ENCODE results near the gene PLBD1. TPM values are rescaled to one million over a fixed set of nuclear protein-coding genes. Genes with fewer than 3 reads are reported as not detected.

Gene PLBD1
- total RNA-seq, 1 experiment from 2014 or later, result 75.3 TPM

DNA sequence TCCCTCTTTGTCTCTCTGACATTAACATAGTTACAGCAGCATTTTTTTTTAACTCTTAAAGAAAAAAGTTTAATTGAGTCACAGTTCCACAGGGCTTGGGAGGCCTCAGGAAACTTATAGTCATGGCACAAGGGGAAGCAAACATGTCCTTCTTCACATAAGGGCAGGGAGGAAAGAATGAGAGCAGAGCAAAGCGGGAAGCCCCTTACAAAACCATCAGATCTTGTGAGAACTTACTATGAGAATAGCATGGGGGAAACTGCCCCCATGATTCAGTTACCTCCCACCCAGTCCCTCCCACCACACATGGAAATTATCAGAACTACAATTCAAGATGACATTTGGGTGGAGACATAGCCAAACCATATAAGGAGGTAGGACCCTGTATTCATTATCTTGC is 96.2 kb downstream of the PLBD1 start:
- intact Hi-C loops (cut with micrococcal nuclease; ENCODE audit: unreplicated experiment), result no loop called here
- Mint-ChIP-seq H3K36me3 (ENCODE audit: insufficient read depth, unreplicated experiment) (peaks cover 44% of the 10 kb centered on the region), H3K4me3 (ENCODE audit: low read depth, unreplicated experiment) (no peak overlapping the region), H3K4me1 (ENCODE audit: low read depth, unreplicated experiment) (peaks cover 9% of the 10 kb centered on the region), H3K9me3 (ENCODE audit: low read depth, unreplicated experiment) (peaks cover 15% of the 10 kb centered on the region), H3K27ac (ENCODE audit: unreplicated experiment) (peak overlapping the region; percentile 56), H3K27me3 (ENCODE audit: unreplicated experiment) (no peaks in the 10 kb centered on the region)
- no TSS peak for BruUV-seq (replicated peaks)
- DNase-seq, result no peak
- TF ChIP-seq, protein P1, sequence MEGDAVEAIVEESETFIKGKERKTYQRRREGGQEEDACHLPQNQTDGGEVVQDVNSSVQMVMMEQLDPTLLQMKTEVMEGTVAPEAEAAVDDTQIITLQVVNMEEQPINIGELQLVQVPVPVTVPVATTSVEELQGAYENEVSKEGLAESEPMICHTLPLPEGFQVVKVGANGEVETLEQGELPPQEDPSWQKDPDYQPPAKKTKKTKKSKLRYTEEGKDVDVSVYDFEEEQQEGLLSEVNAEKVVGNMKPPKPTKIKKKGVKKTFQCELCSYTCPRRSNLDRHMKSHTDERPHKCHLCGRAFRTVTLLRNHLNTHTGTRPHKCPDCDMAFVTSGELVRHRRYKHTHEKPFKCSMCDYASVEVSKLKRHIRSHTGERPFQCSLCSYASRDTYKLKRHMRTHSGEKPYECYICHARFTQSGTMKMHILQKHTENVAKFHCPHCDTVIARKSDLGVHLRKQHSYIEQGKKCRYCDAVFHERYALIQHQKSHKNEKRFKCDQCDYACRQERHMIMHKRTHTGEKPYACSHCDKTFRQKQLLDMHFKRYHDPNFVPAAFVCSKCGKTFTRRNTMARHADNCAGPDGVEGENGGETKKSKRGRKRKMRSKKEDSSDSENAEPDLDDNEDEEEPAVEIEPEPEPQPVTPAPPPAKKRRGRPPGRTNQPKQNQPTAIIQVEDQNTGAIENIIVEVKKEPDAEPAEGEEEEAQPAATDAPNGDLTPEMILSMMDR (IDR thresholded peaks at IDR 0.05; ENCODE audit: unreplicated experiment), result no peak
- CTCF ChIA-PET, result no interaction called here

DNA sequence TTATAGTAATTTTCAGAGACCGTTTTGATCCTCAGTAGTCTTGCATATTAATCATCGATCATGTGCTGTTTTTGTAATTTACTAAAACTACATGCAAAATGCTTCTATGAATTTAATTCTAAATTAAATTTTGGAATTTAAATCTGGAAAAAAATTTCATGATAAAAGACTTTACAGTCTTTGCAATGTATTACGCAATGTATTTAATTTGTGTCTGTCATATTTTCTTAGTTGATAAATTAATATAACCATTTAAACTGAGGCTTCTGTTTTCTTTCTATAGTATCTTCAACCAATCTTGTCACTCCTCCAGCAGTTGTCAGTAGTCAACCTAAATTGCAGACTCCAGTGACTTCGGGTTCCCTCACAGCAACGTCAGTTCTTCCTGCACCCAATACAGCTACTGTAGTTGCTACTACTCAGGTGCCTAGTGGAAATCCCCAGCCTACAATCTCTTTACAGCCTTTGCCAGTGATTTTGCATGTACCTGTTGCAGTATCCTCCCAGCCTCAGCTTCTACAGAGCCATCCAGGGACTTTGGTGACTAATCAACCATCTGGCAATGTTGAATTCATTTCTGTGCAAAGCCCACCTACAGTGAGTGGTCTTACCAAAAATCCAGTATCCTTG is 107.4 kb downstream of the PLBD1 start:
- BruUV-seq (replicated peaks), result no TSS peak
- no peak for DNase-seq
- H3K27ac Mint-ChIP-seq (ENCODE audit: unreplicated experiment), result no peak overlapping the region
- no peaks in the 10 kb centered on the region for H3K9me3 Mint-ChIP-seq (ENCODE audit: low read depth, unreplicated experiment)
- H3K27me3 Mint-ChIP-seq (ENCODE audit: unreplicated experiment), result no peaks in the 10 kb centered on the region
- H3K4me1 Mint-ChIP-seq (ENCODE audit: low read depth, unreplicated experiment), result no peaks in the 10 kb centered on the region
- no peak overlapping the region for H3K4me3 Mint-ChIP-seq (ENCODE audit: low read depth, unreplicated experiment)
- TF ChIP-seq, protein P1 (IDR thresholded peaks at IDR 0.05; ENCODE audit: unreplicated experiment), result no peak
- intact Hi-C loops (cut with micrococcal nuclease; ENCODE audit: unreplicated experiment), result no loop called here
- CTCF ChIA-PET, result no interaction called here
- H3K36me3 Mint-ChIP-seq (ENCODE audit: insufficient read depth, unreplicated experiment), result no peaks in the 10 kb centered on the region

DNA sequence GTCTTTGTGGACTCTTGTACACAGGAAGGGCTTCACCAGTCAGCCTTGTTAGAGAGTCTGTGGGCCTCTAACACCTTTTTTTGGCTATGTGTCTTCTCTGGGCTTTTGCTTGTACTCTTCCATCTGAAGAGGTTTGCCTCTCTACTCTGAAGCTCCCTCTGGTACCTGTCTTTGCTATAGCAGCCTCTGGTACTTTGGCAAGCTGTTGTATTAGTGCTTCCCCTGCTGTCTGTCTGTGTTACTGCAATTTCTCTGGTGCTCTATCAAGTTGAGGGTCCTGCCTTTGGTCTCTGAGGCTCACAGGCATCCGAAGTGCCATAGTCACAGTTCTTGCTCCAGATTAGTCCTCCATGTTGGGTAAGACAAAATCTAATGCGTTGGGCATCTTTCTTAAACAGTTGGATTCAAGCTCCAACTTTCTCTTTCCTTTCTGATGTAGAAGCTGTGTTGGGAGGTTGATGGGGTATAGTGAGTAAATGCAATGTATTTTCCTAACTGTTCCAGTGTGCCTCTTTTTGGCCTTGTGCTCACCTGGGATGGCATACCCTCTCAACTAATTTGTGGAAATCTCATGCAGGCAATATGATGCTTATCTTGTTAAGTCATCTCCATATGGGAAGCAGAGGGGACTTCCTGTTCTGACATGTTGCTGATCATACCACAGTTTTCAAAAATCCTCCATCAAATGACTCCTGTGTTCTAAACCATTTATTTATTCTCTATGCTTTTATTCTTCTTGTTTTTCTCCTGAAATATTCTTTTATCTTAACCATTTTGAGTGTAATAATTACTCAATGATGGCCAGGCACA is 113.4 kb downstream of the PLBD1 start:
- peaks cover 11% of the 10 kb centered on the region for H3K36me3 Mint-ChIP-seq (ENCODE audit: insufficient read depth, unreplicated experiment)
- peak overlapping the region; percentile 46 for H3K27ac Mint-ChIP-seq (ENCODE audit: unreplicated experiment)
- CTCF ChIA-PET, result interaction anchor here (1.2 to 2.4 kb wide), 2 partner anchors 53 to 216 kb away, joined by 3 to 9 read pairs; no protein-coding TSS in a partner anchor
- BruUV-seq (replicated peaks), result no TSS peak
- H3K4me1 Mint-ChIP-seq (ENCODE audit: low read depth, unreplicated experiment), result peaks cover 23% of the 10 kb centered on the region
- TF ChIP-seq, protein P1 (IDR thresholded peaks at IDR 0.05; ENCODE audit: unreplicated experiment), result peak; percentile 42
- peak; percentile 21 for DNase-seq
- H3K4me3 Mint-ChIP-seq (ENCODE audit: low read depth, unreplicated experiment), result no peak overlapping the region
- H3K9me3 Mint-ChIP-seq (ENCODE audit: low read depth, unreplicated experiment), result no peaks in the 10 kb centered on the region
- H3K27me3 Mint-ChIP-seq (ENCODE audit: unreplicated experiment), result no peaks in the 10 kb centered on the region
- intact Hi-C loops (cut with micrococcal nuclease; ENCODE audit: unreplicated experiment), result no loop called here

Other genes with a start within 250 kb of the PLBD1 start
- 72.7 and 89.0 TPM in 2 replicates for gene ATF7IP, start 202.2 kb downstream of the PLBD1 start, total RNA-seq (2022)
- not detected in 2 replicates for gene GUCY2C, start 128.7 kb upstream of the PLBD1 start, total RNA-seq (2022)
- gene WBP11, start 235.6 kb upstream of the PLBD1 start, total RNA-seq (2022), result 75.9 and 97.4 TPM in 2 replicates
- gene C12orf60, start 235.8 kb upstream of the PLBD1 start, total RNA-seq (2022), result 0.95 and 1.2 TPM in 2 replicates
- not detected in 2 replicates for gene SMCO3, start 246.3 kb upstream of the PLBD1 start, total RNA-seq (2022)